Stimulated activated CD4-positive, alpha-beta T cell treated with anti-CD3 and anti-CD28 coated beads, Interleukin-12 subunit alpha, Interleukin-12 subunit beta, amount 100 ng/mL, for 48 hours (primary cell): ENCODE data around the gene KCNMA1.
"Not testable (repeated sequence)": the region's sequence is repeated elsewhere in the genome, so short reads cannot be mapped to it uniquely, and the experiment has no call there.

Experiments
- DNase-seq, 3 donors: peaks; one replicate each; pipeline ENCODE4 v3.0.0-alpha.2; 2020; ENCODE audit warnings: low read depth in 2 of 3, low spot score in 1 of 3

Gene KCNMA1

DNA sequence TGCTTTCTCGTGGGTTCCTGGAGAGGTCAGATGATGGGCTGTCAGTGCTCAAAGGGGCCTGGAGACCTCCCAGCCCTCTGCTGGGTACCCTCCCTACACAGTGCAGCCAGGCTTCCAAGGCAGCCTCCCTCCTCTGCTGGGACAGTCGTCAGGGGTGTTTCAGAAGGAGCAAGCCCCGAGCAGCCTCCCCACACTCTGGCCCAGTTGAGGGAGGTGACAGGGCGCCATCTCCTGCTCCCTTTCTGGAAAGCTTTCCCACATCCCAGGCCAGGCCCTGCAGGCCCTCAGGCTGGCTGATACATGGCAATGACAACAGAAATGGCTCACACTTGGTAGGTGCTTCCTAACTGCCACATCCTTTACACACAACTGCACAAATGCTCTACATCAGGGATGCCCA, 32.1 kb downstream of the KCNMA1 start:
- DNase-seq, result no peak

- DNase-seq, result no peak
Measured at GRCh38 chr10:77604941-77605351, 32.7 kb downstream of the KCNMA1 start.

- DNase-seq, result no peak
Measured at GRCh38 chr10:77604063-77604462, 33.5 kb downstream of the KCNMA1 start.

- no peak for DNase-seq
Measured at GRCh38 chr10:77603534-77603927, 34.1 kb downstream of the KCNMA1 start.

DNA sequence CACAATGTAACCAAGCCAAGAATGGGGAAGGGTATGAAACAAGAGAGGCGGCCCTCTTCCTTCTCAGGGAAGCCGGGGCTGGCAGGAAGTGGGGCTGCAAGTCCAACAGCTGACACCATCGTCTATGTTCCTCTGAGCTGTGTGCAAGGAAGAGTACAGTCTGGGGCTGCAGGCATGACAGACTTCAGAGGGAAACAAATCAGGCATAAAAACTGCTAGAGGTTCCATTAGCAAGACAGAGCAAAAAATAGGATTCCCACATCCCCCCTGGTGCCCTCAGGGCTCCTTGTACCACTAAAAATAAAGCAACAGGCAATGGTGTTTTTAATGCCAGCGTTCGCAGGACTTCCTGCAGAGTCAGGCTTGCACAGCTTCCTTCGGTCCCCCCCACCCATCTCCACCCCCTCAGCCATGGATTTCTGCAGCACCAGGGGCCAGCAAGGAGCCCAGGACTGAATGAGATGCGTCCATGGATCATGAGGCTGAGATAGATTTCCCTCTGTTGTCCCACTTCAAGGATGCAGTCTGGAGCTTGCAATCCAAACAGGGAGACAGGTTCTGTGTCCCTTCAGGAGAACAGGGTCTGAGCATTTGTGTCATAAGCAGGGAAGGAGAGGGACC, 34.6 kb downstream of the KCNMA1 start:
- DNase-seq, result no peak

DNA sequence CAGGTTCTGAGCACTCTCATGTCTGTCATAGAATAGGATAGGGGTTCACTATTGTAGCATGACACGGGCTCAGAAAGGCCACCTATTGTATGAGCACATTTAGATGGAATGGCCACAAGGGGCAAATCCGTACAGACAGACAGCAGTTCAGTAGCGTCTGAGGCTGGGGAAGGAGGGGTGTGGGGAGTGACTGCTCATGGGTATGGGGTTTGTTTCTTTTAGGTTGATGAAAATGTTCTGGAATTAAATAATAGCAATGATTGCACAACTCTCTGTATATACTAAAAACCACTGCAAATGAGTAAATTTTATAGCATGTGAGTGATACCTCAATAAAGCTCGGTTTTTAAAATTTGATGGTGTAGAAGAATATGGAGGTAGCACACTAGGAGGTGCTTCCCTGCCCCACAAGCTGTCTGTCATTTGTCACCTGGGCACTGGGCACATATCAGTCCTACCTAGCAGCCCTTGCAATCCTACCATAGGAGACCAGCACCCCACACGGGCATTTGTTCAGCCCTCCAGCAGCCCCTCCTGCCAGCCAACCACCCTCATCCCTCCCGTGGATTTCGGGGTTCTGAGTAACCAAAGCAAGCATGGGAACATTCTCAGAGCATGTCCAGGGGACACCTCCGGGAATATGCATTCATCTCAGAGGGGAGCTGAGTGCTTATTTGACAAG, 35.2 kb downstream of the KCNMA1 start:
- DNase-seq, result no peak

- DNase-seq, result no peak
Measured at GRCh38 chr10:77601488-77601887, 36.1 kb downstream of the KCNMA1 start.

DNA sequence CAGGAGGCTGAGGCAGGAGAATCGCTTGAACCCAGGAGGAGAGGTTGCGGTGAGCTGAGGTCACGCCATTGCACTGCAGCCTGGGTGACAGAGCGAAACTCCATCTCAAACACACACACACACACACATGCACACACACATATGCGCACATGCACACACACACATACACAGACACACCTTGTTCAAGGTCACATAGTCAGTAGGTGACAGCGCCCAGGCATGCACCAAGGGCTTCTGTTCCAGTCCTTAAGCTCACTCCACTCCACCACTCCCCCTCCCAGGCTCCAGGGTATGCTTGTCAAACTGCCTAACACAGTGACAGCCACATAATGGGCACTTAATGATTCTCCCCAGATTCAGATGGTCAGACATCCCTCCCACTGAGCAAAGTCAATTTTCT, 37.0 kb downstream of the KCNMA1 start:
- DNase-seq, result no peak

DNA sequence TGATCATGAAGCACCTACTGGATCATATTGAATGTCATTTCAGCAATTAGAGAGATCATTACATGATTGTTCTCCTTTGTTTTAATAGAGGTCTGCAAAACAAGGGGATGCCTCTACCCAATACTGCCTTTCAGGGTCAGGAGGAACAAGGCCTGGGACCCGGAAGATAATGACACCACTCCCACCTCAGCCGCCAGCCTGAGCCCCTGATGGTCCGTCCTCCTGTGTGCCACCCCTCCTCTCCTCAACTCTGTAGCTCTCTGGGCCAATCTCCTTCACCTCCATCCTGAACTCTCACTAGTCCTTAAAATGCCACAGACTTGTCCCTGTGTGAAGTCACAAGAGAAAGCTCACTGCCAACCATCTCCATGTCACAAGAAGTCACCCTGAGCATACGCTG, 38.0 kb downstream of the KCNMA1 start:
- DNase-seq, result no peak

DNA sequence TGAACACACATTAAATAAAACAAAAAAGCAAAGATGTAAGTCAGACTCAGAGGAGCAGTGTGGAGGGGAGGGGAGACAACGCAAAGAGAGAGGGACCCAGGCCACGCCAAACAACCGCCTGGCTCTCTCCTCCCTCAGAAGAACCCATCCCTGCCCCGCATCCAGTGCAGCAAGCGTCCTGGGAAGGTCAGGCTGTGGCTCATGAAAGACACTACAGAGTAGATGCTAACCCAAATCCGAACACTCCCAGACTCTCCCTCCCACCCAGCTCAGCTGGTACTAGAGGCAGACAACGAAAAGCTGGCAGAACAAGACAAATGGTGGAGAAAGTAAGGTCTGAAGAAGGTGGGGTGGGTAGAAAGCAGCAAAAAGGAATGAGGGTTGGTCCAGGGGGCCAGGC, 39.0 kb downstream of the KCNMA1 start:
- DNase-seq, result no peak

GRCh38 chr10:77597560-77597959, 40.0 kb downstream of the KCNMA1 start:
- DNase-seq, result no peak

DNA sequence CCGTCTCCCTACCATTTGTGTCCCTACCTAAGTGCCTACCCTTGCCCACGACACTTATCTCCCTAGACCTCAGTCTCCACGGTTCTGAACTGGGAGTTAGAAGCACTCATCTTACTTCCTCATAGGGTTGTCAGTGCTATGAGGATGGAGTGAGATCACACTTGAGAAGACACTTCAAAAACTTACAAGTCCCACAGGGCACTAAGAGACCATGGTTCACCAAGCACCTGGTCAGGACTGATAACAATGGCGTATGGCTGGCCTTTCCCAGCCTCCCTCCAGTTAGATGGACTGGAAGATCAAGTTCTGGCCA, 43.2 kb downstream of the KCNMA1 start:
- DNase-seq, result no peak

GRCh38 chr10:77593771-77594470, 43.7 kb downstream of the KCNMA1 start:
- no peak for DNase-seq

- no peak for DNase-seq
Measured at GRCh38 chr10:77592946-77593636, 44.5 kb downstream of the KCNMA1 start.

DNA sequence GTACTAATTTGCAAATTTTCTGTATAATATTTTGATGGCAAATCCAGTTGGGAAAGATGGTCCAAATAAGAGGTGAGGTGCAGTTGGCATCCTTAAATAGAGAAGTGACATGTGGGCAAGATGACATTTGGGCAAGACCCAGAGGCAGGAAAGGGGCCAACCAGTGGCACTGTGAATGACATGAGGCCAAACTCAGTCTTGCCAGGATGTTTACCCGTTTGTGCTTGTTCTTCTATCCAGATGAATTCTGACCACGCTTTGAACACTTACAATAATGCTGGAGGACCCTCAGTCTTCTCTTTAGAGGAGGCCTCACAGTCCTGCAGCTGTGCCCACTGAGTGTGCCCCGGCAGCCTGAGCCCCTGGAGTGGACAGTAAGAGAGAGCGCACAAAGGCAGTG, 45.1 kb downstream of the KCNMA1 start:
- no peak for DNase-seq

DNA sequence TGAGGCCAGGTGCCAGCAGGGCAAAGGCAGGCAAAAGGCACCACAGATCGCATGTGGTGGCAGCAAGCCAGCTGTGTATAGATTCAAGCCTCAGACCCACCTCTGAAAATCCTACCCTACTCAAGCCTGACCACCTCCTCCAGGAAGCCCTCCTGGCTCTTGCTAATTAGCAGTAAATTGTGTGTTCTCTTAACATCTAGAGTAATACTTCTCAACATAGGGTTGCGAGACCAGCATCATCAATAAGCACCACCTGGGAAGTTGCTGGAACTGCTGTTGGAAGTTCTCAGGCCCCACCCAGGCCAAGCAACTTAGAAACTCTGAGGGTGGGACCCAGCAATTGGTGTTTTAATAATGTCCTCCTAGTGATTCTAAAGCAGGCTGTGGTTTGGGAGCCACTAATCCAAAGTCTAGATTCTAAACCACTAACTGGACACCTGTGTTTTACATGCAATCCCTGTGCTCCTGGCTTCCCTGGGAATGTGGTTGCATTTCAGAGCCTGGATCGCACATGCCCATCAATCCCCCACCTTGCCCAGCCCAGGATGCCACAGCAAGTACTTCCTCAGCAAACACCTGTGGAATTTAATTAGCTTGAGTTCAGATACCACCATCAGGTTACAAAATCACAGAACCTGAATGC, 46.2 kb downstream of the KCNMA1 start:
- DNase-seq, result no peak

DNA sequence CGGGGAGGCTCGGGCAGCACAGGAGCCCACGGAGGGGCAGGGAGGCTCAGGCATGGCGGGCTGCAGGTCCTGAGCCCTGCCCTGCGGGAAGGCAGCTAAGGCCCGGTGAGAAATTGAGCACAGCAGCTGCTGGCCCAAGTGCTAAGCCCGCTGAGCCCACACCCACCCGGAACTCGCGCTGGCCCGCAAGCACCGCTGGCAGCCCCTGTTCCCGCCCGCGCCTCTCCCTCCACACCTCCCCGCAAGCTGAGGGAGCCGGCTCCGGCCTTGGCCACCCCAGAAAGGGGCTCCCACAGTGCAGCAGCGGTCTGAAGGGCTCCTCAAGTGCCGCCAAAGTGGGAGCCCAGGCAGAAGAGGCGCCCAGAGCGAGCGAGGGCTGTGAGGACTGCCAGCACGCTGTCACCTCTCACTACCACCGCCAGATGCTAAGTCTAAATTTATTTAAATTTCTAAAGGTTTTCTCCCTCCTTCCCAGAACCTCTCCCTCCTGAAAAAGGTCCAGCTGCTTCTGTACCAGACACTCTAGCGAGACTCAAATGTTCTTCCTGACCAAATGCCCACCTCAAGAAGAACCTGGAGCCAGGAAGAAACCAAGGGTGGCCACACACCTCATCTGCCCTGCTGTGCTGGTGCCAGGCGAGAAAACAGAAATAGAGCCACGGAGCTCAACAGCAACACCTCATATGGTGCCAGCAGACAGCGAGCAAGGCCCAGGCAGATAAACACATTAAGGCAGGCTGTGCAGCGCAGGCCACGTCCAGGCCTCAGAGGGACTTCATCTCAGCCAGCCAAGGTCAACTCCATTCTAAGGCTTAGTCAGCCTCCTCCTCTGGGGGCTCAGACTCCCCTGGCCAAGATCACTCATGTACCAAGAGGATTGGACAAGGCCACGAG, 47.0 kb downstream of the KCNMA1 start:
- DNase-seq, result no peak

- not testable (repeated sequence) for DNase-seq
Measured at GRCh38 chr10:77589703-77590102, 47.9 kb downstream of the KCNMA1 start.

DNA sequence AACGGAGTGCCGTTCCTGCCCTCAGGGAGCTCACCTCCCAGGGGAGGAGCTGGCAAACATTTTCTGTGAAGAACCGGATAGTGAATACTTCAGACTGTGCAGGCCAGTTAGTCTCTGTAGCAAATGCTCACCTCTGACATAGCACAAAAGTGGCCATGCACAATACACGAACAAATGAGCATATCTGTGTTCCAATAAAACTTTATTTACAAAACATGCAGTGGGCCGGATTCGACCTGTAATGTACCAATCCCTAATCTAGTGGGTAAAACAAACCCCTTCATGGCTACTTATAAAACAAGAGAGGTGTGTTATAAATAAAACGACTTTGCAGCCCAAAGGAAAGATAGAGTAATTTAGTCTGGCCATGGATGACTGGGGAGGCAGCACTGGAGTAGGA, 48.7 kb downstream of the KCNMA1 start:
- DNase-seq, result no peak

- no peak for DNase-seq
Measured at GRCh38 chr10:77587416-77587790, 50.2 kb downstream of the KCNMA1 start.
